IMR-90 (cell line): ENCODE measurements around the gene MAEA.

Experiments used
- BHLHE40 ChIP-seq: fragments of 150-350 bp; IDR thresholded peaks from 2 replicates; pipeline ENCODE4 v1.6.1; 2016; ENCODE audit warnings: mild to moderate bottlenecking, low read depth, low read length
- FOS ChIP-seq: fragments of 150-350 bp; IDR thresholded peaks from 2 replicates; pipeline ENCODE4 v1.6.1; 2016; ENCODE audit warnings: low read depth, low read length
- MAFK ChIP-seq: IDR thresholded peaks from 2 replicates; pipeline ENCODE4 v1.6.1; 2012; ENCODE audit warnings: low read depth, low read length, improper control_type of control experiment
- MXI1 ChIP-seq: IDR thresholded peaks from 2 replicates; pipeline ENCODE4 v1.6.1; 2012; ENCODE audit warnings: low read depth, mild to moderate bottlenecking, low read length, moderate library complexity, borderline replicate concordance
- NFE2L2 ChIP-seq: fragments of 150-350 bp; IDR thresholded peaks from 2 replicates; pipeline ENCODE4 v1.6.1; 2016; ENCODE audit warnings: low read depth, mild to moderate bottlenecking, low read length
- POLR2A ChIP-seq: IDR thresholded peaks from 2 replicates; pipeline ENCODE4 v1.6.1; 2012; ENCODE audit warnings: mild to moderate bottlenecking, low read depth, low read length
- RAD21 ChIP-seq: IDR thresholded peaks from 2 replicates; pipeline ENCODE4 v1.6.1; 2012; ENCODE audit warnings: low read length, improper control_type of control experiment
- RCOR1 ChIP-seq: IDR thresholded peaks from 2 replicates; pipeline ENCODE4 v1.6.1; 2012; ENCODE audit warnings: mild to moderate bottlenecking, low read length, improper control_type of control experiment; ENCODE audit not compliant: insufficient replicate concordance
- RFX5 ChIP-seq: IDR thresholded peaks from 2 replicates; pipeline ENCODE4 v1.8.0; 2012; ENCODE audit warnings: low read depth, mild to moderate bottlenecking, low read length, moderate library complexity
- SMC3 ChIP-seq: fragments of 150-350 bp; IDR thresholded peaks from 2 replicates; pipeline ENCODE4 v1.6.1; 2016; ENCODE audit warnings: low read depth, mild to moderate bottlenecking, antibody characterized with exemption, low read length, moderate library complexity
- TF ChIP-seq, protein P1 (sequence below): conservative IDR thresholded peaks from 2 replicates; pipeline ENCODE4 v1.5.1; 2012; ENCODE audit warnings: mild to moderate bottlenecking, low read depth, low read length, improper control_type of control experiment
- TF ChIP-seq, protein P2 (sequence below): fragments of 150-350 bp; IDR thresholded peaks from 2 replicates; pipeline ENCODE4 v1.6.1; 2016; ENCODE audit warnings: low read depth, mild to moderate bottlenecking, low read length, moderate library complexity, borderline replicate concordance
- TF ChIP-seq, protein P3 (sequence below): fragments of 150-350 bp; IDR thresholded peaks from 2 replicates; pipeline ENCODE4 v1.6.1; 2017; ENCODE audit warnings: mild to moderate bottlenecking, antibody characterized with exemption, low read length, low read depth

DNA sequence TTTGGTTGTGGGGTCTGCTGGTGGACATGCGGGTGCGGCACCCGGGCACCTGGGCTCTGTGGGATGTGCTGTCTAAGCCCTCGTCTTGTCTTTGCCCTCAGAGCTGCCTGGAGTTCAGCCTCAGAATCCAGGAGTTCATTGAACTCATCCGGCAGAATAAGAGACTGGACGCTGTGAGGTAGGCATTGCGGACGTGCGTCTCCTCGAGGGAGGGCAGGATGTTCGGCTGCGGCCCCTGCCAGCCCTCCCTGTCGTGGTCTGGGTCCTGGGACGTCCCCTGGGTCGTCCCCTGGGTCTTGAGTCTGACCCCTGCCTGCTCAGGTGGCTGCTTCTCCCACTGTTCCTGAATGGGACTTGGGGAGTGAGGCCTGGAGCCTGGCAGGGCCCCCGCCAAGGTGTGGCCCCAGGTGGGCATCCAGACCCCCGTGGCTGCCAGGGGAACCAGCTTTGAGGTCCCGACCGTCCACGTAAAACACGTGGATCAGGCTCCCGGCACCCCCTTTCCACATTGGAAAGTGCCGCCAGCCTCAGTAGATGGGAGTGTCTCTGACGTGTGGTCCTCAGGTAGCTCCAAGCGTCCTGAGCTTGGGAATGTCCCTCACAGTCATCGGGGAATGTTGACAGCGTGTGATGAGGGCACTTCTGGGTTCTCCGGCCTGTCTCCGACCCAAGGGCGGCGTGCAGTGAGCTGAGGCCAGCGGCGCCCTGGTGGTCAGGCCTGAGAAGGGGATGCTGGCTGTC is 38.0 kb downstream of the MAEA start:
- no peak for TF ChIP-seq POLR2A
- TF ChIP-seq, protein P1, sequence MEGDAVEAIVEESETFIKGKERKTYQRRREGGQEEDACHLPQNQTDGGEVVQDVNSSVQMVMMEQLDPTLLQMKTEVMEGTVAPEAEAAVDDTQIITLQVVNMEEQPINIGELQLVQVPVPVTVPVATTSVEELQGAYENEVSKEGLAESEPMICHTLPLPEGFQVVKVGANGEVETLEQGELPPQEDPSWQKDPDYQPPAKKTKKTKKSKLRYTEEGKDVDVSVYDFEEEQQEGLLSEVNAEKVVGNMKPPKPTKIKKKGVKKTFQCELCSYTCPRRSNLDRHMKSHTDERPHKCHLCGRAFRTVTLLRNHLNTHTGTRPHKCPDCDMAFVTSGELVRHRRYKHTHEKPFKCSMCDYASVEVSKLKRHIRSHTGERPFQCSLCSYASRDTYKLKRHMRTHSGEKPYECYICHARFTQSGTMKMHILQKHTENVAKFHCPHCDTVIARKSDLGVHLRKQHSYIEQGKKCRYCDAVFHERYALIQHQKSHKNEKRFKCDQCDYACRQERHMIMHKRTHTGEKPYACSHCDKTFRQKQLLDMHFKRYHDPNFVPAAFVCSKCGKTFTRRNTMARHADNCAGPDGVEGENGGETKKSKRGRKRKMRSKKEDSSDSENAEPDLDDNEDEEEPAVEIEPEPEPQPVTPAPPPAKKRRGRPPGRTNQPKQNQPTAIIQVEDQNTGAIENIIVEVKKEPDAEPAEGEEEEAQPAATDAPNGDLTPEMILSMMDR = no peak
- TF ChIP-seq RCOR1 = no peak
- no peak for TF ChIP-seq MAFK
- TF ChIP-seq BHLHE40 = no peak
- TF ChIP-seq RFX5 = no peak
- TF ChIP-seq FOS = no peak
- TF ChIP-seq, protein P2, sequence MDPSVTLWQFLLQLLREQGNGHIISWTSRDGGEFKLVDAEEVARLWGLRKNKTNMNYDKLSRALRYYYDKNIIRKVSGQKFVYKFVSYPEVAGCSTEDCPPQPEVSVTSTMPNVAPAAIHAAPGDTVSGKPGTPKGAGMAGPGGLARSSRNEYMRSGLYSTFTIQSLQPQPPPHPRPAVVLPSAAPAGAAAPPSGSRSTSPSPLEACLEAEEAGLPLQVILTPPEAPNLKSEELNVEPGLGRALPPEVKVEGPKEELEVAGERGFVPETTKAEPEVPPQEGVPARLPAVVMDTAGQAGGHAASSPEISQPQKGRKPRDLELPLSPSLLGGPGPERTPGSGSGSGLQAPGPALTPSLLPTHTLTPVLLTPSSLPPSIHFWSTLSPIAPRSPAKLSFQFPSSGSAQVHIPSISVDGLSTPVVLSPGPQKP = no peak
- no peak for TF ChIP-seq MXI1
- TF ChIP-seq SMC3 = no peak
- TF ChIP-seq RAD21 = no peak
- TF ChIP-seq, protein P3, sequence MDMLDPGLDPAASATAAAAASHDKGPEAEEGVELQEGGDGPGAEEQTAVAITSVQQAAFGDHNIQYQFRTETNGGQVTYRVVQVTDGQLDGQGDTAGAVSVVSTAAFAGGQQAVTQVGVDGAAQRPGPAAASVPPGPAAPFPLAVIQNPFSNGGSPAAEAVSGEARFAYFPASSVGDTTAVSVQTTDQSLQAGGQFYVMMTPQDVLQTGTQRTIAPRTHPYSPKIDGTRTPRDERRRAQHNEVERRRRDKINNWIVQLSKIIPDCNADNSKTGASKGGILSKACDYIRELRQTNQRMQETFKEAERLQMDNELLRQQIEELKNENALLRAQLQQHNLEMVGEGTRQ = no peak
- TF ChIP-seq NFE2L2 = no peak
